Effector memory CD8-positive, alpha-beta T cell (primary cell): ENCODE data around the gene TLE2.

Source experiments
- ATAC-seq: fragments of 150-1000 bp; cut with Tn5 transposase; replicated peaks from 2 replicates; pipeline ENCODE4 v1.10.0; 2021; ENCODE audit warnings: mild to moderate bottlenecking, moderate library complexity
- DNase-seq, 3 experiments: peaks; one replicate each; pipeline ENCODE4 v3.0.0; 2021
- H3K27ac Mint-ChIP-seq, 2 donors: one replicate each; pipeline ENCODE4 v1.8.0; 2022; ENCODE audit warnings: mild to moderate bottlenecking in 2 of 2, mixed read lengths in 2 of 2, moderate library complexity in 2 of 2
- H3K27me3 Mint-ChIP-seq, 2 donors: one replicate each; pipeline ENCODE4 v1.8.0; 2022; ENCODE audit warnings: mixed read lengths in 2 of 2
- H3K36me3 Mint-ChIP-seq: one replicate; pipeline ENCODE4 v1.8.0; 2022; ENCODE audit warnings: mild to moderate bottlenecking, moderate library complexity, mixed read lengths; ENCODE audit not compliant: insufficient read depth
- H3K4me1 Mint-ChIP-seq, 2 donors: one replicate each; pipeline ENCODE4 v1.8.0; 2022; ENCODE audit warnings: low read depth in 2 of 2, mixed read lengths in 2 of 2
- H3K4me3 Mint-ChIP-seq, 2 donors: one replicate each; pipeline ENCODE4 v1.8.0; 2022; ENCODE audit warnings: mild to moderate bottlenecking in 2 of 2, mixed read lengths in 2 of 2, moderate library complexity in 2 of 2
- H3K9me3 Mint-ChIP-seq, 2 donors: one replicate each; pipeline ENCODE4 v1.8.0; 2022; ENCODE audit warnings: mixed read lengths in 2 of 2

Gene TLE2

DNA sequence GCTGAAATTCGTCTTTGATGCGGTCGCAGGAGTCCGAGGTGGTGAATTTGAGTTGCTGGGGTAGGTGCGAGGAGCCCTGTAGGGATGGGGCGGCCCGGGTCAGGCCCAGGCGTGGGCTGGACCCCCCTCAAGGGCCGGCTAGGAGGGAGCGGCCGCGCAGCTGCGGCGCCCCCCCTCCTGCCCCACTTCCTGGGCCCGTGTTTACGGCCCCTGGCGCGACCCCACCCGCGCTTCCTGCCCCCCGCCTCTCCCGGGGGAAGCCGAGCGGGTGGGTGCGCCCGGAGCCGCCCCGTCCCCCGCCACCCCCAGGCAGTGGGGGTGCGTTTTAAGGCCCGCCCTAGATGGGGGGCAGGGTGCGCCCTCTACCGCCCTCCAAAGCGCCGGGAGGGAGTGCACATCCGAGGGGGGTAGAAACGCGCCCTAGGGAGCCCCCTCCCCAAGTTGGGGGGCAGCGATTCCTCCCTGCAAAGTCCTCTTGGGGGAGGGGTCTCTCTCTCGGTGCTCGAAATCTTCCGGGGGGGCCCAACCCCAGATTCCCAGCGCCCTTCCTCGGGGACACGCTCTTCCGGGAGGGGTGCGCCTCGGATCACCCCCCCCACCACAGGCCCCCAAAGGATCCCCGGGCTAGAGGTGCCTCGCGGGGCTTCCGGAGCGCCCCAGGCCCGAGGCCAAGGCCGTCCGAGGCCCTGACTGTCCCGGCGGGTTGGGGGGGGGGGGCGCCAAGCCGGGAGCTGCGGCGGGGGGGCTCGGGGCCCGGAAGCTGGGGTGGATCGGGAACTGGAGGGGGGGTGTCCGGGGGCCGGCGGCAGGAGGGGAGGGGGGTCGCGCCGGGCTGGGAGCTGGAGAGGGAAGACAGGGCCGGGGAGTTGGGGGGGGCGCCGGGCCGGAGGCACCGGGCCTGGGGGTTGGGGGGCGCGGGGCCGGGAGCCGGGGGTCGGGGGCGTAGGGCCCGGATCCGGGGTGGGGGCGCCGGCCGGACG is 32.4 kb upstream of the TLE2 start:
- H3K9me3 Mint-ChIP-seq, result no peaks in the 10 kb centered on the region
- H3K4me1 Mint-ChIP-seq, result peaks cover 27 to 46% of the 10 kb centered on the region in 2 donors
- H3K36me3 Mint-ChIP-seq, result peaks cover 53% of the 10 kb centered on the region
- H3K4me3 Mint-ChIP-seq, result peak overlapping the region; percentile 85 to 87
- H3K27ac Mint-ChIP-seq, result peak overlapping the region; percentile 74 to 85
- ATAC-seq (peak; percentile 69), DNase-seq (peak; percentile 71 to 78 (median 75))
- H3K27me3 Mint-ChIP-seq, result no peaks in the 10 kb centered on the region

DNA sequence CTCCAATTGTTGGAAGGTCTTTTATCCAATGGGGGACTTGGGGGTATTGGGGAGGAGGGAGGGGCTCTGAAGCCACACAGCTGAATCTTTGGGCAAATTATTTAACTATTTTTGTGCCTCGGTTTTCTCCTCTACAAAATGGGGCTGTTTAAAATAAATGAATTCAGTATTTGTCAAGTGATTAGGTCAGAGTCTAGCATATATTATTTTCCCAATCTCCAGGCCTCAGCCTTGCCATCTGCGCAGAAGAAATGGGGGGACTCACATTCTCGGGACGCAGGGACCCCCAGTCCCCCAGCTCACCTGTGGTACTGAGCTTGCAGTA is 31.7 kb upstream of the TLE2 start:
- H3K4me1 Mint-ChIP-seq, result peaks cover 27 to 47% of the 10 kb centered on the region in 2 donors
- ATAC-seq, result no peak

DNA sequence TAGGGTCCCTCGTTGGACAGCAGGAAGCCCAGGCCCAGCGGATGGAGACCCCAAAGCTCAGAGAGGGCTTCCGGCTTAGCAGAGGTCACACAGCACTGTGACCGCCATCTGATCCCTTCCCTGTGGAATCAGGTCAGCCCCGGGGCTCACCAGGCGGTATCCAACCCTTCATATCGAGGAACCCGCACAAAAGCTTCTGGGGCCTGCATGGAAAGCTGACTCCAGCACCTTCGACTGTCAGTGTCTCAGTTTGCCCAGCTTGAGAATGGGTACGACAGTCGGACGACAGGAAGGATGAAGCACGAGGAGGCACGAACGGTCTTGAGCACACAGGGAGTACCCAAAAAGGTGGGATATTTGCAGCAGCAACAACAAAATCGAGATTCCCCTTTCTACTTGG is 30.6 kb upstream of the TLE2 start:
- no peak for DNase-seq
- Mint-ChIP-seq H3K4me1 (peaks cover 30 to 54% of the 10 kb centered on the region in 2 donors), H3K27me3 (no peaks in the 10 kb centered on the region), H3K27ac (peak overlapping the region; percentile 35 to 85), H3K9me3 (no peaks in the 10 kb centered on the region), H3K4me3 (peak overlapping the region; percentile 85 to 87), H3K36me3 (peaks cover 63% of the 10 kb centered on the region)
- ATAC-seq, result no peak

More for the DNA sequence above, 31.7 kb upstream of the TLE2 start:
- no peaks in the 10 kb centered on the region for H3K9me3 Mint-ChIP-seq
- peak overlapping the region; percentile 74 to 85 for H3K27ac Mint-ChIP-seq
- H3K27me3 Mint-ChIP-seq, result no peaks in the 10 kb centered on the region
- peak overlapping the region; percentile 85 to 87 for H3K4me3 Mint-ChIP-seq
- H3K36me3 Mint-ChIP-seq, result peaks cover 54% of the 10 kb centered on the region
- no peak for DNase-seq

DNA sequence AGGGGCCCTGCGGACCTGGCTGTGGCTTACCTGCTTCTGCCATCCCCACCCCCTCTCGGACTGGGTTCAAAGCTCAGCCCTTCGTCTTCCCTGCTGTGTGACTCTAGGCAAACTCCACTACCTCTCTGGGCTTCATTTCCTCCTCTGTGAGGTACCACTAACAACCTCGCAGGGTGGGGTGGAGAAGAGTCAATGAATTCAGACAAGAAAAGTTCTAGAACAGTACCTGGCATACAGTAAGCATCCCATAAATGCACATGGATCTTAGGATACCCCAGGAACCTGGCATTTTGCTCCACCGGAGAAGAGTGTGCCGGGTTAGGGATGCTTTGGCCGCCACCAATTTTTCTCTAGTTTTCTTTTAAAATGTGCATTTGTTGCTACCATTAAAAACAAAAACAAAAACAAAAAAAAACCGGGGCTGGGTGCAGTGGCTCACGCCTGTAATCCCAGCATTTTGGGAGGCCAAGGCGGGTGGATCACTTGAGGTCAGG is 29.8 kb upstream of the TLE2 start:
- H3K9me3 Mint-ChIP-seq, result no peaks in the 10 kb centered on the region
- no peaks in the 10 kb centered on the region for H3K27me3 Mint-ChIP-seq
- H3K27ac Mint-ChIP-seq, result peak overlapping the region; percentile 56 to 85
- peaks cover 70% of the 10 kb centered on the region for H3K36me3 Mint-ChIP-seq
- DNase-seq (no peak), ATAC-seq (no peak)
- peaks cover 32 to 52% of the 10 kb centered on the region in 2 donors for H3K4me1 Mint-ChIP-seq
- H3K4me3 Mint-ChIP-seq, result peak overlapping the region; percentile 31 to 87

DNA sequence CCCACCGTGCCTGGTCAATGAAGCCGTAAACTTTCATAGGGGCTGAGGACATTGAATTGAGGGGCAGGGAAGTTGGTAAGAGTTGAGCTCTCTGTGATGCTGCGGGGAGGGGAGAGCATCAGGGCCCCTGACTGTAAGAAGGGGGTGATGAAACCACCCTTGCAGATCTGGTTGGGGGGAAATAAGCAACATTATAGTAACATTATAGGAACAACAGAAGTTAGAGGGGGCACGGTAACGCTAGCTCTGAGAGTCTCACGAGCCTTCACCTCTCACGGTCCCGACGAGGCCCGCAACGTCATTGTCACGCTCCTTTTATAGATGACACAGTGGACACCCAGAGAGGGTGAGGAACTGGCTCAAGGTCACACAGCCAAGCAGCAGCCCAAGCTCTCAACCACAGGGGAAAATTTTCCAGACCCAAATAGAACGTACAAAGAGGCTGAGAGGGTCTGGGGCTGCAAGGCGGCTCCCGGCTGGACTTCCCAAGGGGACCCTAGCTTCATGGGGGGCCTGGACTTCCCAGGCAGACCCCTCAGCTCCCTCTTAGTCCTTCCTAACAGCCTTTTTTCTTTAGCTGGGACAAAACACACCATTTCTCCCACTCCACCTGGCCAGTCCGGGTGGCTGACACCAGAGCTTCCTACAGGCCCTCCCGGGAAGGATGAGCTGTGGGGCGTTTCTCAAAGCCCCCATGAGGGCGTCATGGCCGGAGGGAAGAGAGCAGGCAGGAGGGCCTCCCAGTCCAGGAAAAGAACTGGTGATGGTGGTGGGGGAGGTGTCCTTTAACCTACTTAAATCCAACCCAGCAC is 29.1 kb upstream of the TLE2 start:
- Mint-ChIP-seq H3K36me3 (peaks cover 66% of the 10 kb centered on the region), H3K27ac (peak overlapping the region; percentile 56 to 85), H3K27me3 (no peaks in the 10 kb centered on the region), H3K4me1 (peaks cover 27 to 46% of the 10 kb centered on the region in 2 donors), H3K4me3 (peak overlapping the region in 1 of 2 donors; percentile 31), H3K9me3 (no peaks in the 10 kb centered on the region)
- DNase-seq (no peak), ATAC-seq (no peak)

DNA sequence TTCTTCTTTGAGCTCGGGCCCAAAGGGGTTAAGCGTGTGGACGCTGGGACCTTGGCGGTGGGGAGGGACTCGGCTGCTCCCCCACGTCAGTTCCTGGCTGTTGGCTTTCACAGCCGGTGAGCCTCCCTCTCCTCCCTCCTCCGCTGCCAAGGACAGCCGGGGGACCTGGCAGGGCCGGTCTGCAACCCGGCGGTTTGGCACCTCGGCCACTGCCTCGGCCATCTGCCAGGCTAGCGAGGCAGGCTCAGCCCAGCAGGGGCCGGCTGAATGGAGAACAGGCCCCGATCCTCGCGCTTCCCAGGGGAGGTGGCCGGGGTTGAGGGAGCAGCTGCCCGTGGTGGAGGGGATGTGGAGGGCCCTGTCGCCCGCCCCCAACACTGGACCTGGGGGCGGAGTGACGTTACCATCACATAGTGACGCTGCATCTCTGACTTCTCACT is 28.2 kb upstream of the TLE2 start:
- no peak for DNase-seq
- Mint-ChIP-seq H3K4me1 (peaks cover 24 to 39% of the 10 kb centered on the region in 2 donors), H3K27me3 (no peaks in the 10 kb centered on the region), H3K36me3 (peaks cover 72% of the 10 kb centered on the region), H3K4me3 (no peak overlapping the region), H3K9me3 (no peaks in the 10 kb centered on the region), H3K27ac (peak overlapping the region in 1 of 2 donors; percentile 85)
- ATAC-seq, result no peak

DNA sequence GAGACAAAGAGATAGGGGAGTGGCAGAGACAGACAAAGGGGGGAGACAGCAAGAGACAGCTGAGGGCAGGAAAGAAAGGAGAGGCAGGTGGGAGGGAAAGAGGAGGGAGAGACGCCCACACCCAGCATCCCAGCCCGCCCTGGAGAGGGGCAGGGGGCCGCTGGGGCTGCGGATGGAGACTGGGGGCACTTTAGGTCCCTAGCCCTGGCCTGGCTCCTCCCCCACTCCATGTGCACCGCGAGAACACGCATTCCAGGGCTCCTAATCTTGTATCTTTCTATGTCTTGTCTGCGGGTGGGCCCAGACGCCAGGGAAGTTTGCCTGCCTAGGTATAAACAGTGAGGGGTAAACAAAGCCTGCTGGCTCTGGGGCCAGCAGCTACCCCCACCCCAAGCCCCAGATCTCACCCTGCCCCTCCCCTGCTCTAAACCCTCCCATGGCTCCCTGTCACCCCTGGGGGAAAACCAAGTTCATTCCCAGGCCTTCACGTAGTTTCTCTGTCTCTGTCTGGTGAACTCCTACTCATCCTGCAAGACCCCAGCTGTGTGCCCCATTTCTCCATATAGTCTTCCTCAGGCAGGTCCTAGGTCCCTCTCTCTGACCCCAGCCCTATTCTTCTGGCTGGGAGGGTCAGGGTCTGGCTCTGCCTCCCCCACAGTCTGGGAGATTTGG is 27.5 kb upstream of the TLE2 start:
- Mint-ChIP-seq H3K36me3 (peaks cover 75% of the 10 kb centered on the region), H3K4me3 (peak overlapping the region in 1 of 2 donors; percentile 15), H3K27ac (peak overlapping the region in 1 of 2 donors; percentile 73), H3K9me3 (no peaks in the 10 kb centered on the region), H3K27me3 (no peaks in the 10 kb centered on the region), H3K4me1 (peaks cover 24 to 39% of the 10 kb centered on the region in 2 donors)
- DNase-seq (no peak), ATAC-seq (no peak)

DNA sequence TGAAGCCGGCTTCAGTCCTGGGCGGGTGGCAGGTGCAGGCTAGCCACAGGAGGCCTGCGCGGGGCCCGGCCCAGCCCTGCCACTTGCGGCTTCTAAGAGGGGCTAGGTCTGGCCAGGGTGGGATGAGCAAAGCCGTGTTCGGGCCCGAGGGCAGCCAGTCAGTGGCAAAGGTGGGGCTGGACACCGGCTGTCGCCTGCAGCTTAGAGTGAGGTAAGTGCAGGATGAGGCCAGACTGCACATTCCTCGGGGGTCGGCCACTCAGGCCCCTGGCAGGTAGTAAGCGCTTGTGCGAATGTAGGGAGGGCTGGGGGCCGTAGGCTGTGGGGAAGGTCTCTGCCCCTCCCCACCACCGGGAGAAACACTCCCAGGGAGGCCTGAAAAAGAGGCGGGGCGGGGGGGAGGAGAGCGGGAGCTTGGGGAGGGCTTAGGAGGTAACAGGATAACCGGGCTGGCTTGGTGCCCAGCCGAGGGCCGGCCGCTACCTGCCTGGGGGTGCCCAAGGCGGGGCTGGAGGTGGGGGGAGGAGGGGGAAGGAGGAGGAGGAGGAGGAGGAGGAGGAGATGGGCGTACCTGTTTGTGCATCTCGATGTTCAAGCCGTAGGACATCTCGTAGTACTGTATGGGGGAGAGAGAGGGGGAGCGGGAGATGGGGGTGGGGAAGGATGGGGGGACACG is 26.8 kb upstream of the TLE2 start:
- peaks cover 22 to 37% of the 10 kb centered on the region in 2 donors for H3K4me1 Mint-ChIP-seq
- H3K36me3 Mint-ChIP-seq, result peaks cover 73% of the 10 kb centered on the region
- no peak for ATAC-seq
- peak overlapping the region; percentile 44 to 68 for H3K27ac Mint-ChIP-seq
- no peak overlapping the region for H3K4me3 Mint-ChIP-seq
- DNase-seq, result no peak
- no peaks in the 10 kb centered on the region for H3K9me3 Mint-ChIP-seq
- H3K27me3 Mint-ChIP-seq, result no peaks in the 10 kb centered on the region

DNA sequence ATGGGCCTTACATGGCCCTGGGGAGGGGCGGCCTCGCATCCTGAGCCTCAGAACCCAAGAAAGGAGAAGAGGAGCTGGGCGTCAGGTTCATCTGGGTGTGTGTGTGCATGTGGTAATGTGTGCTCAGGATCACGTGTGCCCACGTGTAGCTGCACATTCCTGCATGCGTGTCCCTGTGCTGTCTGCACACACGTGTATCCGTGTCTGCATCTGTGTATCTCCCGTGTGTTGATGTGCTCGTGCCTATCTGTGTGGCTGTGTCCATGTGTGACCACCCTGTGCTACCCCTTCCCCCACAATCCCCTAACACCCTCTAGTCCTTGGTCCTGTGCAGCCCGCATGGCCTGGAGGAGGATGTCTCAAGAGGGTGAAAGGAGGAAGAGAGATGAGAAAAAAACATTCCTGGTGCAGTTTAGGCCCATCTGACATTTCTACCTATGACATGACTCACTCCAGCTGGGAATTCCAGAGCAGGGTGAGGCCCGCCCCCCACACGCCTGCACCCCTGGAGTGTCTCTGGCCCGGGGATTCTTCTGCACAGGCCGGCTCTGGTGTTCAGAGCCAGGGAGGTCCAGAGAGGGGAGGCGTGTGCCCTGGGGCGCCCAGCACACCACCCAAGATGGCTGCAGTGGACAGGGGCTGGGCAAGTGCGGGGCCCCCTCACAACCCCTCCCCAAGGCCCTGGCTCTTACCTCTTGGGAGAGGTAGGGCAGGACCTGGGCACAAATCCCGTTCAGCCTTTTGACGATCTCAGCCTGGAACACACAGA is 26.1 kb upstream of the TLE2 start:
- Mint-ChIP-seq H3K36me3 (peaks cover 65% of the 10 kb centered on the region), H3K4me3 (no peak overlapping the region), H3K27me3 (no peaks in the 10 kb centered on the region), H3K9me3 (no peaks in the 10 kb centered on the region), H3K27ac (peak overlapping the region; percentile 68 to 74), H3K4me1 (peaks cover 17 to 33% of the 10 kb centered on the region in 2 donors)
- ATAC-seq, result no peak
- no peak for DNase-seq

DNA sequence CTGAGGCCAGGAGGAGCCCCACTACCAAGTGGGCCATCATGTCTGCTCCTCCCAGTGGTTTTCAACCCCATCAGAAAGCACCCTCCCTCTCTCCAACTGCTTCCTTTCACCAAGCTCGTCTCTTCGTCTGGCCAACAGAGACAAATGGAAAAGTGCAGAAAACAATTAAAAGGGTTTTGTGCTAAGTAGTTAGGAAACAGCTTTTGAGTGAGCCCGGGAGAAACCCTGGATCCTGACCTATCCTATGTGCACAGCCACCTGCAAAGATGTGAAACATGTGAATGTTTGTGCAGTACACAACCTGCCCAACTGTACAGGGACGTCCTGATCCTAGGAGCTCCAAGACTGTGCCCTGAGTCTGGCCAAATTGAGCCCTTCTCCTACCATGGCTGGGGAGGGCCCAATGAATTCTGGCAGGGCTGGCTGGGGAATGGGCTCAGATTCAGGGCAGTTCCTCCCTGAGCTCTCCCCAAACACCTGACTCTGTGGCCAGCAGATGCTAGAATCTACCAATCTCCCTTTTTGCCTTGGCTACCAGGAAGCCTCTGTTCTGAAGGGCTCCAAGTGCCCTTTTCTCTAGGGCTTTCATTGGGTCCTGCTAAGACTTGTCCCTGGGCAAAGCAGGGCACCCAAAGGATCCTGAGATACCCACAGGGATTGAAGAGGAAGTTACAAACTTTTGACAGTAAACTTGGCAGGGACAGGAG is 25.3 kb upstream of the TLE2 start:
- no peak for ATAC-seq
- Mint-ChIP-seq H3K27ac (peak overlapping the region; percentile 68 to 74), H3K4me1 (peaks cover 12 to 28% of the 10 kb centered on the region in 2 donors)

DNA sequence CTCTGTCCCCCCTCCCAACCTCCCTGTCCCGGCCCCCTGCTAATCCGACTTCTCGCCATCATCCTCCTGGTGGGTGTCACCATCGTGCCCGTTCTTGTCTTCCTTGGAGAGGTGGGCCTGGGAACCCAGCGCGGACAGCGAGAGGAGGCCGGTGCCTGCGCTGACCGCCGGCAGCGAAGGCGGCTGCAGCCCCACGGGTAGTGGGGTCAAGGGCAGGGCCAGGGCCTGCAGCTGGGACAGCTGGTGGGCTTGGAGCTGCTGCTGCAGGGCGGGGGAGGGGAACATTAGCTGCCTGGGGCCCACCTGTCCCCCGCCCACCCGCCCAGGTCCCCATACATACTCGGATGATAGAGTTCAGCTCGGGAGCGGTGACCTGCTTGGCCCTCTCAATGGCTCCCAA is 24.7 kb upstream of the TLE2 start:
- DNase-seq, result no peak
- Mint-ChIP-seq H3K27me3 (no peaks in the 10 kb centered on the region), H3K4me1 (peaks cover 14 to 29% of the 10 kb centered on the region in 2 donors), H3K36me3 (peaks cover 53% of the 10 kb centered on the region), H3K4me3 (no peak overlapping the region), H3K9me3 (no peaks in the 10 kb centered on the region), H3K27ac (peak overlapping the region in 1 of 2 donors; percentile 74)
- no peak for ATAC-seq

More for the DNA sequence above, 25.3 kb upstream of the TLE2 start:
- Mint-ChIP-seq H3K27me3 (no peaks in the 10 kb centered on the region), H3K36me3 (peaks cover 58% of the 10 kb centered on the region), H3K9me3 (no peaks in the 10 kb centered on the region), H3K4me3 (no peak overlapping the region)
- DNase-seq, result no peak
